GM19467 (cell line): Measurements from ENCODE around the gene OR9Q2.
"Not testable (repeated sequence)": the region's sequence is repeated elsewhere in the genome, so short reads cannot be mapped to it uniquely, and the experiment has no call there.

Experiments
- ATAC-seq: cut with Tn5 transposase; IDR thresholded peaks from one replicate; pipeline ENCODE4 v1.9.1; 2021; ENCODE audit warnings: mild to moderate bottlenecking, moderate library complexity; ENCODE audit not compliant: unreplicated experiment

The OR9Q2 gene

GRCh38 chr11:58188770-58189169, at the start of gene OR9Q2:
Gene OR9Q2 (plus strand): TSS chr11:58189070. CDS start chr11:58190491, 1,421 bp downstream.
- no peak for ATAC-seq

GRCh38 chr11:58142761-58143160, 46.1 kb upstream of the OR9Q2 start:
- no peak for ATAC-seq

- no peak for ATAC-seq
These were observed 36.1 kb upstream of the OR9Q2 start for GRCh38 chr11:58152781-58153180.

GRCh38 chr11:58164389-58164788, 24.5 kb upstream of the OR9Q2 start:
- no peak for ATAC-seq

- no peak for ATAC-seq
These were observed 23.9 kb upstream of the OR9Q2 start for GRCh38 chr11:58164990-58165389.

GRCh38 chr11:58165504-58166106, 23.3 kb upstream of the OR9Q2 start:
- no peak for ATAC-seq

- no peak for ATAC-seq
These were observed 11.3 kb upstream of the OR9Q2 start for GRCh38 chr11:58177409-58178054.

- no peak for ATAC-seq
These were observed 10.4 kb upstream of the OR9Q2 start for GRCh38 chr11:58178444-58178843.

- ATAC-seq = no peak
These were observed 9.2 kb upstream of the OR9Q2 start for GRCh38 chr11:58179648-58180047.

GRCh38 chr11:58186938-58187337, 1.9 kb upstream of the OR9Q2 start:
- no peak for ATAC-seq

- ATAC-seq = no peak
These were observed 3.4 kb downstream of the OR9Q2 start for GRCh38 chr11:58192229-58192628.

GRCh38 chr11:58193391-58193790, 4.5 kb downstream of the OR9Q2 start:
- no peak for ATAC-seq

- ATAC-seq = no peak
These were observed 7.1 kb downstream of the OR9Q2 start for GRCh38 chr11:58195939-58196338.

- ATAC-seq = no peak
These were observed 10.4 kb downstream of the OR9Q2 start for GRCh38 chr11:58199271-58199670.

GRCh38 chr11:58204042-58204441, 15.2 kb downstream of the OR9Q2 start, which contains the start of gene OR1S2:
Gene OR1S2 (minus strand): TSS chr11:58204142. CDS start chr11:58204142, 0 bp downstream.
- ATAC-seq = no peak

- ATAC-seq = not testable (repeated sequence)
These were observed 23.6 kb downstream of the OR9Q2 start, which contains the start of gene OR1S1 for GRCh38 chr11:58212420-58212819. Gene OR1S1 (plus strand): TSS chr11:58212720.

- ATAC-seq = no peak
These were observed 27.6 kb downstream of the OR9Q2 start for GRCh38 chr11:58216476-58216875.

GRCh38 chr11:58222721-58223120, 33.9 kb downstream of the OR9Q2 start:
- no peak for ATAC-seq

GRCh38 chr11:58227956-58228615, 39.2 kb downstream of the OR9Q2 start:
- no peak for ATAC-seq
